Muscle layer of colon (tissue), 2 donors: Measurements from ENCODE around the gene ASF1A.

ENCODE experiments used
- H3K27ac ChIP-seq: one replicate; pipeline ENCODE4 v1.7.0; 2013; ENCODE audit warnings: low read depth, mild to moderate bottlenecking, low read length, moderate library complexity
- H3K27me3 ChIP-seq, 2 donors: one replicate each; pipeline ENCODE4 v1.7.0; 2013; ENCODE audit warnings: low read length in 2 of 2, mild to moderate bottlenecking in 2 of 2; ENCODE audit not compliant: insufficient read depth in 2 of 2, control insufficient read depth in 1 of 2
- H3K36me3 ChIP-seq: one replicate; pipeline ENCODE4 v1.7.0; 2013; ENCODE audit warnings: mild to moderate bottlenecking, low read length; ENCODE audit not compliant: insufficient read depth
- H3K4me1 ChIP-seq: one replicate; pipeline ENCODE4 v1.7.0; 2013; ENCODE audit warnings: mild to moderate bottlenecking, low read length; ENCODE audit not compliant: insufficient read depth
- H3K4me3 ChIP-seq, 2 donors: one replicate each; pipeline ENCODE4 v1.7.0; 2013; ENCODE audit warnings: low read length in 2 of 2, low read depth in 1 of 2, mild to moderate bottlenecking in 1 of 2, moderate library complexity in 1 of 2
- H3K9ac ChIP-seq: one replicate; pipeline ENCODE4 v1.7.0; 2013; ENCODE audit warnings: low read length
- H3K9me3 ChIP-seq: one replicate; pipeline ENCODE4 v1.7.0; 2013; ENCODE audit warnings: mild to moderate bottlenecking, low read length
- donor health status: abdominal sarcoma.
- donor health status: Adenocarcinoma of cecum.

The ASF1A gene

DNA sequence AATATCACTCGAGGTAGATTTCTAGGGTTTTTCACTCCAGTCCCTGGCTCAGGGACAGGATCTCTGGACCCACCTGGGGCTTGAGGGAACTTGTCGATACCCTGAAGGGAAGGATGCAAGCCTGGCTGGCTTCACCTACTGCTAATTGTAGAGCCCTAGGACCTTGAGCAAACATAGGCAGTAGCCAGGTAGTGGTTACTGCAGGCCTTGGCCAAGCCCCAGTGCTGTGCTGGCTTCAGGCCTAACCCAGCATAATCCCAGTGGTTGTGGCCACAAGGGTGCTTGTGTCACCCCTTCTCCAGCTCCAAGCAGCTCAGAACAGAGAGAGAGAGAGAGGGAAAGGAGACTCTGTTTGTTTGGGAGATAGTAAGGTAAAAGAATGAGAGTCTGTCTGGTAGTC is 46.8 kb downstream of the ASF1A start:
- no peak overlapping the region for H3K4me3 ChIP-seq
- no peaks in the 10 kb centered on the region for H3K4me1 ChIP-seq
- no peaks in the 10 kb centered on the region for H3K27me3 ChIP-seq
- no peaks in the 10 kb centered on the region for H3K9me3 ChIP-seq
- no peak overlapping the region for H3K9ac ChIP-seq
- no peaks in the 10 kb centered on the region for H3K36me3 ChIP-seq
- H3K27ac ChIP-seq: no peak overlapping the region

- Histone ChIP-seq H3K4me3 (no peak overlapping the region), H3K36me3 (no peaks in the 10 kb centered on the region), H3K27me3 (no peaks in the 10 kb centered on the region), H3K9ac (no peak overlapping the region), H3K9me3 (no peaks in the 10 kb centered on the region), H3K27ac (no peak overlapping the region), H3K4me1 (no peaks in the 10 kb centered on the region)
Measured at GRCh38 chr6:118945217-118945616, 51.3 kb downstream of the ASF1A start.

GRCh38 chr6:118952683-118953082 is 58.7 kb downstream of the ASF1A start:
- Histone ChIP-seq H3K9ac (no peak overlapping the region), H3K9me3 (no peaks in the 10 kb centered on the region), H3K4me3 (no peak overlapping the region), H3K27me3 (no peaks in the 10 kb centered on the region), H3K36me3 (no peaks in the 10 kb centered on the region), H3K27ac (no peak overlapping the region), H3K4me1 (no peaks in the 10 kb centered on the region)

- Histone ChIP-seq H3K9me3 (no peaks in the 10 kb centered on the region), H3K4me3 (no peak overlapping the region), H3K9ac (no peak overlapping the region), H3K27me3 (no peaks in the 10 kb centered on the region), H3K4me1 (no peaks in the 10 kb centered on the region), H3K27ac (no peak overlapping the region), H3K36me3 (no peaks in the 10 kb centered on the region)
Measured at GRCh38 chr6:118953391-118953790, 59.4 kb downstream of the ASF1A start.
